NCI-H2029 treated with DMSO at 0.1 percent for 48 hours (cell line): Measurements from ENCODE around the gene FTCD.
"Not testable (repeated sequence)": the region's sequence is repeated elsewhere in the genome, so short reads cannot be mapped to it uniquely, and the experiment has no call there.

ENCODE experiments used
- DNase-seq: peaks from one replicate; lab custom pipeline; 2025; lab: John Stamatoyannopoulos, UW

The FTCD gene

DNA sequence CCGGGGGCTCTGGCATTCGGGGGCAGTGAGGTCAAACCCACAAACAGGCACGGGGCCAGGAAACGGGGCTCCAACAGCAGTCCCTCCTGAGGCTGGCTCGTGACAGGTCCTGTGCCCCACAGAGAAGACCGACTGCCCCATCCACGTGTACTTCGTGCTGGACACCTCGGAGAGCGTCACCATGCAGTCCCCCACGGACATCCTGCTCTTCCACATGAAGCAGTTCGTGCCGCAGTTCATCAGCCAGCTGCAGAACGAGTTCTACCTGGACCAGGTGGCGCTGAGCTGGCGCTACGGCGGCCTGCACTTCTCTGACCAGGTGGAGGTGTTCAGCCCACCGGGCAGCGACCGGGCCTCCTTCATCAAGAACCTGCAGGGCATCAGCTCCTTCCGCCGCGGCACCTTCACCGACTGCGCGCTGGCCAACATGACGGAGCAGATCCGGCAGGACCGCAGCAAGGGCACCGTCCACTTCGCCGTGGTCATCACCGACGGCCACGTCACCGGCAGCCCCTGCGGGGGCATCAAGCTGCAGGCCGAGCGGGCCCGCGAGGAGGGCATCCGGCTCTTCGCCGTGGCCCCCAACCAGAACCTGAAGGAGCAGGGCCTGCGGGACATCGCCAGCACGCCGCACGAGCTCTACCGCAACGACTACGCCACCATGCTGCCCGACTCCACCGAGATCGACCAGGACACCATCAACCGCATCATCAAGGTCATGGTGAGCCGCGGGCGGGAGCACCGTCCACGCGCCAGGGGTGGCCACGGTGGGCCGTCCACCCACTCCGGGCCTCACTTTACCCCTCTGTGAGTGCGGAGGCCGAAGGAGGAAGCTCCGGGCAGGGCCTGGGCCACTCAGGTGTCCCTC lies 43.3 kb downstream of the FTCD start:
- no peak for DNase-seq

DNA sequence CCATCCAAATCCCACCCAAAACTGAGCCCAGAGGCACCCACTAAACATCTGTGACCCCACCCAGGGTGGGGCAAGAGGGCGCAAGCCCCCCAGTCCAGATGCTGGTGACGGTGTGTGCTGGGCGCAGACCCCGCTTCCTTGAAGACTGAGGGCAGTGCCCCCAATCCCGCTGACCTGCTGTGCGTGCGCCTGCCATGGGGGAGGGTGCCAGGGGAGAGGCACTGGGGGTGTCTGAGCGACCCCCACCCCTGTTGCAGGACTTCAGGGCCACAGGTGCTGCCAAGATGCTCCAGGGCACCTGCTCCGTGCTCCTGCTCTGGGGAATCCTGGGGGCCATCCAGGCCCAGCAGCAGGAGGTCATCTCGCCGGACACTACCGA lies 44.2 kb downstream of the FTCD start:
- no peak for DNase-seq

DNA sequence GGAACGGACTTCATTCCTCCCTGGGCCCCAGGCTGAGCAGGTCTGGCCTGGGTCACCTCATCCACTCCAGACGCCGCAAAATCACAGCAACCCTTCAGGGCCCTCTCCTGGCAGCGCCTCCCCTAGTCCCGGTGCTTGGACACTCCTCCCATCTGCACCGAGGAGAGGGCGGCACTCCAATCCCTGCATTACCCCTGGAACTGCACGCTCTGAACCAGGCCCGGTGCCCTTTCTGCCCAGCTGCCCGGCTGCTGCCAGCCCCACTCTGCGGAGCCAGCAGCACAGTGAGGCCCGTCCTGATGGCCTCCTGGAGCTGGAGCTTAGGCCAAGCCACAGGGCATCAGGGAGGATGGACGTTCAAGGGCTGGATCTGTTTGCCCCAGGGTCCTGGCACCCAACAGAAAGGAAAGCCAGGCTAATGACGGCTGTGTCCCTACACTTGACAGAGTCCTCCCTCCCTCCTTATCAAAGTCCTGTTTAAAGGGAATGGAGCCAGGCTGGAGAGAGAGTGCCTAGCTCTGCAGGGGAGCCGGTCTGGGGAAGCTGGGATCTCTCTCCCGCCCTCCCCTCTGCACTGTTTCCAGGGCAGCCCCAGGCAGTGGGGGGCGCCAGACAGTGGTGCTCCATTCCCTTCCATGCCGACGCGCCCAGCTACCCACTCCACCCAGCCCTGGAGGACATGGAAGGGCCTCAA lies 44.7 kb downstream of the FTCD start:
- no peak for DNase-seq

DNA sequence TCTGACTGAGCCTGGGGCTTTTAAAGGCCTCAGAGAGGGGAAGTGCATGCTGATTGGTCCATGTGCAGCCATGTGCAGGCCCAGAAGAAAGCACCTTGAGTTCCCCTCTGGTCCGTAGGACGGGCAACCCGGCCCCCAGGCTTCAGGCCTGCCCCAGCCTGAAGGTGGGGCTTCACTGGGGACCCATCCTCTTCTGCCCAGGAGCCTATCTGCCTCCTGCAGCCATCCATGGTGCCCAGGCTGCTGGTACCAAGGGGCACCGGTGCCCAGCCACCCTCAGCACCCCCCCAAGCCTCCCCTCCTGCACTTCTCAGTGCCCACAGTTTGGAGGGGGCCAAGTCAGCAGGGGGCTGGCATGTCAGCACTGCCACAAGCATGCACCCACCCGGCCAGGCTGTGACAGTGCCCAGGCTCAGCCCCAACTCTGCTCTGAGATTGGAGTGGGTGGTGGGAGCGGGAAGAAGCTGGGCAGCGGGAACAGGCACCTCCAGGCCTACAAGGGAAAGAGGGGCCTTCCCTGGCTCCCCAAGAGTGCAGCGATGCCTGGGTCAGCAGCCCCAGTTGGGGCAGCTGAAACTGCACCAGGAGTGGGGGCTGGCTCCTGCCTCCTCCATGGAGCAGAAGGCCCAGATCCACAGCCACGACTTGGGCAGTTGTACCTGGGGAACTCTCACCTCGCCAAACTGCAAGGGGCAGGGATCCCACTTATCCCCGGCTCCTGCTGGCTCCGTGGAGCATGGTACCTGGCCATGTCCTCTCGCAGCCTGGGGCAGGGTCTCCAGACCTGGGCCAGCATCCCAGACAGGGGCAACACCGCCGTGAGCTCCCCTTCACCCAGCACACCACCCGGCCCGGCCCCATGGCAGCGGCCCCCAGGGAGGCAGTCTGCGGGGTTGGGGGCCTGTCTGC lies 45.8 kb downstream of the FTCD start:
- no peak for DNase-seq

DNA sequence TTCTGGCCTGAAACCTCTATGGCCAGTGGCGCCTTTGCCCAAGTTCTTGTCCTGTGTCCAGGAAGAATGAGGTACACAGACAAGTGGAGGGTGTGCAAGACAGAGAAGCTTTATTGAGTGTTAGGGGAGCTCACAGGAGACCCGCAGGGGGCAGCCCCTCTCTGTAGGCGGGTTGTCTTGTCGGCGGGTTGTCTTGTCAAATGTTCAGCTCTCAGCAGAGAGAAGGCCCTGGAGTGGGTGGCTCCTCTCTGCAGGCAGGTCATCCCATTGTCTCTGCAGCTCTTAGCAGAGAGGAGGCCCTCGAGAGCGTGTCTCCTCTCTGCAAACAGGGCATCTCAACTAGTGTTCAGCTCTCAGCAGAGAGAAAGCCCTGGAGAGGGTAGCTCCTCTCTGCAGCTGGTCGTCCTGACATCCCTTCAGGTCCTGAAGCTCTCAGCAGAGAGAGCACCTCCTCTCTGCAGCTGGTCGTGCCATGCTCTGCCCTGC lies 46.5 kb downstream of the FTCD start:
- DNase-seq = no peak

DNA sequence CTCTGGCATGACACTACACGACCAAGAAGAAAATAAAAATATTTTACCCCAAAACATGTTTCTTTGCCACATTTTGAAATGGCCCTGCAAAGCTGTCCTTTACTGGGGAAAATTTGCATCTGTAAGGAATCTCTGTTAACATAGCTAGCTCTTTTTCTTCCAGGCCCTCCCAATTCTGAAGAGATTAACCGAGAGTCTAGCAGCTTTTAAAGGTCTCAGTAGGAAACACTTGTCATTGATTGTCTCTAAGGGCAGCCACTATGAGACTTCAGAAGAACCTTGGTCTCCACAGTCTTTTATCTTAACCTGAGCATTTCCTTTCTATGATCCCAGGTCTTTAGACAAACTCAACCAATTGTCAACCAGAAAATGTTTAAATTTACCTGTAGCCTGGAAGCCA lies 48.0 kb downstream of the FTCD start:
- not testable (repeated sequence) for DNase-seq

DNA sequence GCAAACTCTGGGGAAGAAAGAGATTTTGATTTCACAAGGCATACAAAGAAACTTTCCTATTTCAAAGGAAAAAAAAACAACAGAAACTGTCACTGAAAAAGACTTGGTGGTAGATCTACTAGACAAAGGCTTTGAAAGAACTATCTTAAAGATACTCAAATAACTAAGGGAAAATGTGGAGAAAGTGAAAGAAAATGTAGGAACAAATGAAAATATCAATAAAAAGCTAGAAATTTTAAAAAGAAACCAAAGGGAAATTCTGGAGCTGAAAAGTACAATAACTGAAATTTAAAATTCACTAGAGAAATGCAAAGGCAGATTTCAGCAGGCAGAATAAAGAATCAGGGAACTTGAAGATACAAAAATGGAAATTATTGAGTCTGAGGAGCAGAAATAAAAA lies 51.3 kb downstream of the FTCD start:
- DNase-seq = no peak

DNA sequence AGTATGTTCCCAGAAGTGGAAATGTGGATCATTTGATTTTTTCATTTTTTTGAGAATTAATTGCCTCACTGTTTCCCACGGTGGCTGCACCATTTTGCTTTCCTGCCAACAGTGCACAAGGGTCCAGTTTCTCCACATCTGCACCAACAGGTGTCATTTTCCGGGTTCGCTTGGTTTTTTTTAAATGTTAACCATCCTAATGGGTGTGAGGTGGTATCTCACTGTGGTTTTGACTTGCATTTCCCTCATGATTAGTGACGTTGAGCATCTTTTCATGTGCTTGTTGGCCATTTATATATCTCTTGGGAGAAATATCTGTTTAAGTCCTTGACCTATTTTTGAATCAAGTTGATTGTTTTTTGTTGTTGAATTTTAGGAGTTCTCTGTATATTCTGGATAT lies 54.5 kb downstream of the FTCD start:
- no peak for DNase-seq

DNA sequence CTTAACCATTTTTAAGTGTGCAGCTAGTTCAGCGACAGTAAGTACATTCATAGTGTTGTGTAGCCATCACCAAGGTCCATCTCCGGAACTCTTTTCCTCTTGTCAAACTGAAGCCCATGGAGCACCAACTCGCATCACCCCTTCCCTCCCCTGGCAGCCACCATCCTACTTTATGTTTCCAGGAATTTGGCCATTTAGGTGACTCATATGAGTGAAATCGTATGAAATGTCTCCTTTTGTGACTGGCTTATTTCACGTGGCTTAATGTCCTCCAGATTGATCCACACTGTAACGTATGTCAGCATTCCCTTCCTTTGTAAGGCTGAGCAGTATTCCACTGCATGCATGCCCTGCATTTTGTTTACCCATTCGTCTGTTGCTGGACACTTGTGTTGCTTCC lies 55.0 kb downstream of the FTCD start:
- DNase-seq = no peak

DNA sequence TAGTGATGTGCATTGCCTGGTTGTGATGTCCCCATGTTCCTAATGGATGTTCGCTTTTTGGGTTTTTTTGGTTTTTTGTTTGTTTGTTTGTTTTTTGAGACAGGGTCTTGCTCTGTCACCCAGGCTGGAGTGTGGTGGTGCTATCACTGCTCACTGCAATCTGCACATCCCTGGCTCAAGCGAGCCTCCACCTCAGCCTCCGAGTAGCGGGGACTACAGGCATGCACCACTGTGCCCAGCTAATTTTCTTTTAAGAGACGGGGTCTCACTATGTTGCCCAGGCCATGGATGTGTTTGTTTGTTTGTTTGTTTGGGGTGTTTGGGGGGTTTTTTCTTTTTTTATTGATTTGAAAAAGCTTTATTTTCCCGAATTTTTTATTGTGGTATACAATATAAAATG lies 55.4 kb downstream of the FTCD start:
- no peak for DNase-seq

DNA sequence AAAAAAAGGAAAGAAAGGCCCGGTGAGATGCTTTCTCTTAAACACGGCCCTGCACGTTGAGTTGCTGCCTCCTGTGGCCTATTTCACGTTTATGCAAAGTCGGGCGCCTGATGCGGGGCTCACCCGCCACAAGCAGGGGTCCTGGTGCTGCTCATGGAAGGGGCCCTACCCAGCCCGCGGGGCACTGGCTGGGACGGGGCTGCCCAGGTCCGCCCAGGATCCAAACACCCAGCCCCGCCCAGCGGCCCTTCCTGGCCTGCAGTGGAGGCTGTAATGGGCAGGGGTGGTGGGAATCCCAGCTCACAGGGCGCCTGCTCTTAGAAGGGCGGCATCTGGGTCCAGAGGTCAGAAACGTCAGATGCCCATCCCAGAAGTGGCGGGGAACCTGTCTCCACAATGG lies 55.9 kb downstream of the FTCD start:
- no peak for DNase-seq

DNA sequence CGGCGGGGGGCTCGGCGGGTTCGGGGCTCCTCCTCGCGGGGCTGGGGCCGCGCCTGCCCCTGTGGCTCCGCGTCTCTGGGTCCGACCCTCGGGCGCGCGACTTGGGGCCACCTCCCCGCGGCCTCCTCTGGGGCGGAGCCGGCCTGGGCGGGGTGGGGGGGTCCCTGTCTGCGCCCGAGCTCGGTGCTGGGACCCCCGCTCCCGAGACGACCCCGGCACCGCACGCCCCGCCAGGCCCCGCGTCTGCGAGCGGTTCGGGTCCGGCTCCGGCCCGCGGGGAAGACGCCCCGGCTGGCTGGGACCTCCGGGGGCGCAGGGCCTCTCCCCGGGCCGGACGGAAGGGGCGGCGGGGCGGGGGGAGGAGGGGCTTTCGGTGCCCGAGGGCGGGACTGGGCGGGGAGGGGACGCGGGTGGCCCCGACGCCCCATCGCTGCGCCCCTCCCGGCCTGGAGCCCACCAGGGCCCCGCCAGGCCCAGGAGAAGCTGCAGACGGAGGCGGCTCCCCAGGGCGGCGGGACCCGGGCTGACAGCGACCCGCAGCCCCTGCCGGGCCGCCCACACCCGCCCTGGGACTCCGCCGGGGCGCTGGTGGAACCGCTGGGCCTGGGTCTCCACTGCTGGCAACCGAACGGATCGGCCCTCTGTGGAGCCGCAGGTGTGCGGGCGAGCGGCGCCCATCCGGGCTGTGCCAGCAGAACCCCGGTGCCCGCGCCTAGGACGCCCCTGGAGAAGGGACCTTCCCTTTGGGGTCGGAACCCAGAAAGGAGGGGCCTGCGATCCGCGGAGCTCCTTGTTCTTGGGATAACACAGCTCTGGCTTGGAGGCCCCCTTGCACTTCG lies 56.9 kb downstream of the FTCD start:
- DNase-seq = no peak

DNA sequence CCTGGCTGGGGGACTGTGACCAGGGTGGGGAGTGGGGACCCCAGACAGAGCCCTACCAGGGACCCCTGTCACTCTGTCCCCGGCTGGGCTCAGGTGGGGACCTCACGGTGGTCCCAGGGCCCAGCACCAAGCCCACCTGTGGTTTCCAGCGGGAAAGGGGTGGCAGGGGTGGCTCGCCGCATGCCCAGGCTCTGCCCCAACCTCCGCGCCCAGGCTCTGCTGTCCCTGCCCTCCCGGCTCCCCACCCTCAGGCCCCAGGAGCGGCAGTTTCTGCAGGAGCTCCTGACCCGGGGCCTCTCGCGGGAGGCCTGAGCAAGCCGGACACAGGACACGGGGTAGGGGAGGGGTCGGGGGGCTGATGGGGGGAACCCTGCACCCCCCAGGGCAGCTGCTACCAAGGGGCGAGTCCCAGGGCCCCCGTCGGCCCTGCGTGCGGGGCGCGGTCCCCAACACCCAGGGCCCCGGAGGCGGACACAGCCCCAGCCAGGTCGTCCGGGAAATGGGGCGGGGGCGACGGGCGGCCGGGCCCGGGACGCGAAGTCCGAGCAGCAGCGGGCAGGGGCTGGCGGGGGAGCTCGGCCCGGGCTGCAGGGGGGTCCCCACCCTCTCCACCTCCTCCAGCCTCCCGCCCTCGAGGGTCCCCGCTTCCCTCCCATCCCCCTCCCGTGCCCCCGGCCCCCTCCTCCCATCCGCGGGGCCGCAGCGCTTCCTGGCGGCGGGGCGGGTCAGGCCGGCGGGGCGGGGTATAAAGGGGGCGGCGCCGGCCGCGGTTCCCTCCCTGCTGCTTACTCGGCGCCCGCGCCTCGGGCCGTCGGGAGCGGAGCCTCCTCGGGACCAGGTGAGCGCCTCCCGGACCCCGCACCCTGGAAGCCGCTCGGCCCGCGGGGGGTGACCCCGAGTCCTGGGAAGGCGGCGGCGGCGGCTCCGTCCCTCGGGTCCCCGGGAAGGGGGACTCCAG lies 57.8 kb downstream of the FTCD start, which contains the start of gene COL6A2:
Gene COL6A2, plus strand, starts transcription at position 777 of the 958 bp plus-strand sequence.
- DNase-seq = no peak

DNA sequence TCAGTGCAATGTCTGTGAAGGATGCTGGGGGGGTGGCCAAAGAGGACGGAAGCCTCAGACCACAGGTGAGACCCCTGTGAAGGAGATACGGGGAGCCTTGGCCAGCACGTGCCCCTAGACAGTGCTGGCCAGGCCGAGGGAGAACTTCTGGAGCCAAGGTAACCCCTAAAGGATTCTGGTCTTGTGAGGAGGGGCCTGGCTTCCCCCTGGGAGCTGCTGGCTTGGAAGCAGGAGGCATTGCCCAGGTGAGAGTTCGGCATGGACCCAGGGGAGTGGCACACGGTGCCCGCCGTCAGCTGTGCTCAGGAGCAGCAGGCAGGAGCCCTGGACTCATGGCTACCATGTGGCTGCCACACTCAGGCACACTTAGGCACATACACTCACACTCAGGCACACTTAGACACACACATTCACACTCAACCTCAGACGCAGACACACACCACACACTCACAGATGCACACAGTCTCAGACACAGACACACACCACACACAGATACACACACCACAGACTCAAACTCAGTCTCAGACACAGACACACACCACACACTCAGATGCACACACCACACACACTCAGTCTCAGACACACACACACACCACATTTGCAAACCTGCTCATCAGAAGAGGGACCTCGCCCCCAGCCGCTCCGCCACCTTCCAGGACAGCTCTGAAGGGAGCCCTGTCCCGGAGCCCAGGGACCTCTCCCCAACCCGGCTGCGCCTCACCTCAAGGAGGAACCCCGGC lies 58.6 kb downstream of the FTCD start:
- DNase-seq = no peak

DNA sequence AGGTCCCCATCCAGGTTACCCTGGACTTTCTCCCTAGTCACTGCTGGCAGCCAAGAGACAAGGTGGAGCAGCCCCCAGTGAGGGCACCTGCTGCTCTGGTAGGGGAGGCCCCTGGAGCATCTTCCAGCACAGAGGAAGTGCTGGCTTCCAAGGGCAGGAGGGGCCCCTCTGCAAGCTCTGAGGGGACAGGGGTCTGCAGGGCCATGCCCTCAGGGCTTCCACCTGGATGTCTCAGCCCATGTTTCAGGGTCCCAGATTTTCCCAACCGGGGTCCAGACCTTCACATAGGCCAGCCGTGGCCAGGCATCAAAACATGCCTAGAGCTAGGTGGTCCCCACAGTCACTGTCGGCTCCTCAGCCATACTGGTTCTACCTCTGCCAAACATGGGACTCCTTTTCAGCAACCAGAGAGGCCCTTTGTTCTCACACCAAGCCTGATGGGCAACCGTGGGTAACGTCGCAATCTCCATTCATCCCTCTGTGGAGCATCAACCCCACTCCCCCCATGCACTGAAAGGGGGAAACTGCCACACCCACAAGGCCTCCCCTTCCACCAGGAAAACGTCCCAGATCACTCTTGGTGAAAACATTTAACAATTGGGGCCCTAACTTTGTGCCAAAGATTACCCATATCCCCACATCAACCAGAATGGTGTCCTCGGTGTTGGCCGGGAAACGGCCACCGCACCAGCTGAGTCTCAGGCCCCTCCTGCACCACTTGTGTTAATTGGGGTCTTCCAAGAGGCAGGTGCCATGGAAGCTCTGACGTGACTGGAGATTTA lies 59.4 kb downstream of the FTCD start:
- DNase-seq = no peak

DNA sequence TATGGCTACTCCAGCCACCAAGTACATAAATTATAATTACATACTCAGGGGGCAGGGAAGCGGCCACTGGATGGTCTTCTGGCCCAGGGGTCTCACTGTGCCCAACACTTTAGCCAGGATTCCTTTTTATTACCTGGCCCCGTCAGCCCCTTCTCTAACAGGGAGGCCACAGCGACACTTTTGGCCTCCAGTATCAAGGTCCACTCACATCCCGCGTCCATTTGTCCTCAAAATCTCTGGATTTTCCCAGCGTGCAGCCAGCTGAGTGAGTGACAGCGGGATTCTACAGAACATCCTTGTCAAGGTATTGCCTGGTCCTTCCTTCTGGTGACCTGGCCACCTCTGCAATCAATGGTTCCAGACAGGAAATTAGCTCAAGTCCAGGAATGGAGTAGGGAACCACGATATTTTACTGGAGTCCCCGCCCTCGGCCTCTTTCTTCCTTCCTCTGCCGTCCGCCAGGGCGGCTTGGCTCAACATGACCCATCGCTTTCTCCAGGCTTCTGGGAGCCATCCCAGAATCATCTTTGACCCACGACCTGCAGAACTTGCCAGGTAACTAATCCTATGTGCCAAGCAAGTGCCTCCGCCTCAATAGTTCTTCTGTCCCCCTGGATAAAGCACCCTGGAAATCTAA lies 60.2 kb downstream of the FTCD start:
- no peak for DNase-seq

DNA sequence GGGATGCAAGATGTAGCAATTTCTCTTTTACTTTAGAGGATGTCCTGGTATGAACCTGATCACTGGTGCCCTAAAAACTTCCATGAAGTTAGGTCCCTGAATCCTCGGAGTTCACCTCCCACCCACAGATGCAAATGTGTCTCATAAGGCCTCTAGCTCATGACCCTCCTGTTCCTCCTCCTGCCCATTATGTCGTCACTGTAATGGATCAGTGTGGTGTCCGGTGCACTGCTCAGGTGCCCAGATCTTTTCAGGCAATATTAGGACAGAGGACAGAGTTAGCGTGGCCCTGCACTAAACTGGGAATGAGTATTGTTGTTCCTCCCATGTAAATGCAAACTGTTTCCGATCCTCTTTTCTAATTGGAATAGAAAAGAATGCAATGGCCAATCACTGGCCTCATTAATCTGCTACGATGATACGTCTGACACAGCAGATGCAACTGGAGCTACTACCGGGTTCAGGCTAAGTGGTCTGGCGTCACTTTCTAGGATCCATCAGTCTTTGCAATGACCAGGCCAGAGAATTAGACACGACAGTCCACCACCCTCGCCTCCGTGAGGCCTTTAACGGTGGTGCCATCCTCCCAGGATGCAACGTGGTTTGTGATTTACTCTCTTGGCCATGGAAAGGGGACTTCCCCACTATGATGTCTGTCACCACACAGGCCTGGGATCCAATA lies 60.8 kb downstream of the FTCD start:
- DNase-seq = no peak
